ENCODE measurements around the gene KRT10. TPM values are rescaled to one million over a fixed set of nuclear protein-coding genes. Genes with fewer than 3 reads are reported as not detected.

The KRT10 gene
- total and polyA plus RNA-seq, 2 donors (not counting 1 experiment from before 2014, with no cell fraction given) = 14.7 to 32.9 TPM

DNA sequence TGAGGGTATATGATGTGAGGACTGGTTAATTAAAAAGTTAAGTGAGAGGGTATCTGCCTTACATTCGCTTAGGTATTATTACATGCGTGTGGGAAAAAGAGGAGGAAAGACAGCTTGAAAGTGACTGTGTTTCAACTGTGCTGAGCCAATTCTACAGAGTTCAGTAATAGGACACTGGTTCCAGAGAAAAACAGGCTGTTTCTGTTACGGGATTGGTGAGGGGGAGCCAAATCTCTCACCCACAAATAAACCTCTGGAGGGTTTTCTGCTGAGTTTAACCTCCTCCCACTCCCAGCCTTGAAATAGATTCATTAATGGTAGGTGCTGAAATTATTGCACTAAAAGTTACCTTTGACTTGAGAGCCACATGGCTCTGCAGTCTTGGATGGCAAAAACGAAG, 46.5 kb downstream of the KRT10 start:
- ATAC-seq (ENCODE audit: low read depth) = no peak
- Histone ChIP-seq H3K27me3 (replicated peaks in 1 of 4; ENCODE audit: control extremely low read depth in 1 of 4, control insufficient read depth in 3 of 4, insufficient read depth in 4 of 4, low read length in 3 of 4) (peaks cover 0 to 23% (median 12%) of the 10 kb centered on the region in 4 experiments), H3K4me3 (ENCODE audit: control extremely low read depth in 1 of 5, extremely low read depth in 1 of 5, insufficient read depth in 1 of 5, low read depth in 2 of 5, low read length in 4 of 5) (no peak overlapping the region), H3K36me3 (replicated peaks in 1 of 2; ENCODE audit: control extremely low read depth in 1 of 2, control insufficient read depth in 1 of 2, extremely low read depth in 1 of 2, insufficient read depth in 2 of 2, low read length in 1 of 2) (no peaks in the 10 kb centered on the region), H3K9me3 (ENCODE audit: control extremely low read depth in 1 of 3, control insufficient read depth in 2 of 3, insufficient read depth in 1 of 3, low read length in 2 of 3) (peaks cover 0 to 5% (median 0%) of the 10 kb centered on the region in 3 donors), H3K4me2 (replicated peaks; ENCODE audit: low read depth, low read length, poor library complexity, severe bottlenecking) (no peak overlapping the region), H3K4me1 (ENCODE audit: control insufficient read depth in 2 of 2, insufficient read depth in 2 of 2, low read length in 2 of 2) (peaks cover 5 to 7% of the 10 kb centered on the region in 2 donors), H4K20me1 (ENCODE audit: control insufficient read depth, insufficient read depth, low read length, poor library complexity, severe bottlenecking) (no peaks in the 10 kb centered on the region), H3K27ac (ENCODE audit: low read length in 2 of 2) (no peak overlapping the region), H2AFZ (ENCODE audit: insufficient read depth, low read depth, low read length, poor library complexity, severe bottlenecking) (no peak overlapping the region), H3K9ac (ENCODE audit: low read length) (no peak overlapping the region), H3K79me2 (ENCODE audit: control insufficient read depth, insufficient read depth, low read length) (no peaks in the 10 kb centered on the region)
- peaks cover 74% of the 10 kb centered on the region for H3K27me3 Mint-ChIP-seq
- DNase-seq = no peak
- H3K4me1 Mint-ChIP-seq = peaks cover 2% of the 10 kb centered on the region
- H3K27ac Mint-ChIP-seq = no peak overlapping the region
- POLR2A ChIA-PET = no interaction called here
- no peak for TF ChIP-seq EZH2 (IDR thresholded peaks at IDR 0.05; ENCODE audit: borderline replicate concordance, insufficient read depth, low read depth, low read length, poor library complexity, severe bottlenecking)
- TF ChIP-seq, protein P1, sequence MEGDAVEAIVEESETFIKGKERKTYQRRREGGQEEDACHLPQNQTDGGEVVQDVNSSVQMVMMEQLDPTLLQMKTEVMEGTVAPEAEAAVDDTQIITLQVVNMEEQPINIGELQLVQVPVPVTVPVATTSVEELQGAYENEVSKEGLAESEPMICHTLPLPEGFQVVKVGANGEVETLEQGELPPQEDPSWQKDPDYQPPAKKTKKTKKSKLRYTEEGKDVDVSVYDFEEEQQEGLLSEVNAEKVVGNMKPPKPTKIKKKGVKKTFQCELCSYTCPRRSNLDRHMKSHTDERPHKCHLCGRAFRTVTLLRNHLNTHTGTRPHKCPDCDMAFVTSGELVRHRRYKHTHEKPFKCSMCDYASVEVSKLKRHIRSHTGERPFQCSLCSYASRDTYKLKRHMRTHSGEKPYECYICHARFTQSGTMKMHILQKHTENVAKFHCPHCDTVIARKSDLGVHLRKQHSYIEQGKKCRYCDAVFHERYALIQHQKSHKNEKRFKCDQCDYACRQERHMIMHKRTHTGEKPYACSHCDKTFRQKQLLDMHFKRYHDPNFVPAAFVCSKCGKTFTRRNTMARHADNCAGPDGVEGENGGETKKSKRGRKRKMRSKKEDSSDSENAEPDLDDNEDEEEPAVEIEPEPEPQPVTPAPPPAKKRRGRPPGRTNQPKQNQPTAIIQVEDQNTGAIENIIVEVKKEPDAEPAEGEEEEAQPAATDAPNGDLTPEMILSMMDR (IDR thresholded peaks at IDR 0.05) = no peak
- CTCF ChIA-PET = no interaction called here
- intact Hi-C loops (cut with micrococcal nuclease) = no loop called here
- no peaks in the 10 kb centered on the region for H3K9me3 Mint-ChIP-seq (ENCODE audit: insufficient read depth)
- no peak overlapping the region for H3K4me3 Mint-ChIP-seq
- WGBS (ENCODE audit: insufficient coverage) = 94% methylated on average over 2 of the region's 4 CpGs

GRCh38 chr17:40772101-40772500, 50.3 kb downstream of the KRT10 start, which contains the start of gene KRT26:
TSS of gene KRT26 (minus strand) at chr17:40772201. CDS start at chr17:40772113, 88 bp downstream.
- Mint-ChIP-seq H3K4me1 (no peaks in the 10 kb centered on the region), H3K27me3 (peaks cover 50% of the 10 kb centered on the region), H3K9me3 (ENCODE audit: insufficient read depth) (no peaks in the 10 kb centered on the region), H3K27ac (no peak within 1 kb of the TSS), H3K4me3 (no peak within 1 kb of the TSS)
- no peaks in the 10 kb centered on the region for H3K36me3 ChIP-seq (replicated peaks in 1 of 2; ENCODE audit: control extremely low read depth in 1 of 2, control insufficient read depth in 1 of 2, extremely low read depth in 1 of 2, insufficient read depth in 2 of 2, low read length in 1 of 2)
- no peak within 1 kb of the TSS for H3K27ac ChIP-seq (ENCODE audit: low read length in 2 of 2)
- intact Hi-C loops (cut with micrococcal nuclease) = no loop called here
- H2AFZ ChIP-seq (ENCODE audit: insufficient read depth, low read depth, low read length, poor library complexity, severe bottlenecking) = no peak within 1 kb of the TSS
- H3K9ac ChIP-seq (ENCODE audit: low read length) = no peak within 1 kb of the TSS
- H3K9me3 ChIP-seq (ENCODE audit: control extremely low read depth in 1 of 3, control insufficient read depth in 2 of 3, insufficient read depth in 1 of 3, low read length in 2 of 3) = no peaks in the 10 kb centered on the region
- H3K4me2 ChIP-seq (replicated peaks; ENCODE audit: low read depth, low read length, poor library complexity, severe bottlenecking) = no peak within 1 kb of the TSS
- ChIA-PET CTCF (no interaction called here), POLR2A (no interaction called here)
- H3K4me3 ChIP-seq (ENCODE audit: control extremely low read depth in 1 of 5, extremely low read depth in 1 of 5, insufficient read depth in 1 of 5, low read depth in 2 of 5, low read length in 4 of 5) = no peak within 1 kb of the TSS
- H3K79me2 ChIP-seq (ENCODE audit: control insufficient read depth, insufficient read depth, low read length) = no peaks in the 10 kb centered on the region
- ATAC-seq (ENCODE audit: low read depth) (no peak), DNase-seq (no peak)
- no peaks in the 10 kb centered on the region for H4K20me1 ChIP-seq (ENCODE audit: control insufficient read depth, insufficient read depth, low read length, poor library complexity, severe bottlenecking)
- H3K4me1 ChIP-seq (ENCODE audit: control insufficient read depth in 2 of 2, insufficient read depth in 2 of 2, low read length in 2 of 2) = no peaks in the 10 kb centered on the region
- 86% methylated on average over 1 of the region's 3 CpGs for WGBS (ENCODE audit: insufficient coverage)
- H3K27me3 ChIP-seq (replicated peaks in 1 of 4; ENCODE audit: control extremely low read depth in 1 of 4, control insufficient read depth in 3 of 4, insufficient read depth in 4 of 4, low read length in 3 of 4) = peaks cover 0 to 9% (median 4%) of the 10 kb centered on the region in 4 experiments
- no peak for TF ChIP-seq EZH2 (IDR thresholded peaks at IDR 0.05; ENCODE audit: borderline replicate concordance, insufficient read depth, low read depth, low read length, poor library complexity, severe bottlenecking)
- TF ChIP-seq, protein P1 (IDR thresholded peaks at IDR 0.05) = no peak

Other genes starting within 250 kb of the KRT10 start
- 123 and 128 TPM in 2 replicates for gene SMARCE1, start 174.8 kb downstream of the KRT10 start, total RNA-seq
- gene SMARCE1, start 174.8 kb downstream of the KRT10 start, polyA plus RNA-seq = 19.9 and 27.7 TPM in 2 replicates
- not detected in 2 replicates for gene KRT222, start 157.4 kb downstream of the KRT10 start, total RNA-seq
- not detected in 2 replicates for gene KRT222, start 157.4 kb downstream of the KRT10 start, polyA plus RNA-seq
- gene KRT24, start 118.9 kb downstream of the KRT10 start, total RNA-seq = not detected in 2 replicates
- not detected in 2 replicates for gene KRT24, start 118.9 kb downstream of the KRT10 start, polyA plus RNA-seq
- not detected in 2 replicates for gene KRT25, start 67.3 kb downstream of the KRT10 start, total RNA-seq
- not detected in 2 replicates for gene KRT25, start 67.3 kb downstream of the KRT10 start, polyA plus RNA-seq
- not detected in 2 replicates for gene KRT26, start 50.4 kb downstream of the KRT10 start, total RNA-seq
- gene KRT26, start 50.4 kb downstream of the KRT10 start, polyA plus RNA-seq = not detected in 2 replicates
- not detected in 2 replicates for gene KRT27, start 40.1 kb downstream of the KRT10 start, total RNA-seq
- not detected in 2 replicates for gene KRT27, start 40.1 kb downstream of the KRT10 start, polyA plus RNA-seq
- not detected in 2 replicates for gene KRT28, start 22.7 kb downstream of the KRT10 start, total RNA-seq
- gene KRT28, start 22.7 kb downstream of the KRT10 start, polyA plus RNA-seq = not detected in 2 replicates
- not detected in 2 replicates for gene KRT12, start 44.6 kb upstream of the KRT10 start, total RNA-seq
- not detected in 2 replicates for gene KRT12, start 44.6 kb upstream of the KRT10 start, polyA plus RNA-seq
- gene KRT20, start 62.6 kb upstream of the KRT10 start, total RNA-seq = not detected in 2 replicates
- not detected in 2 replicates for gene KRT20, start 62.6 kb upstream of the KRT10 start, polyA plus RNA-seq
- not detected in 2 replicates for gene KRT23, start 115.0 kb upstream of the KRT10 start, total RNA-seq
- gene KRT23, start 115.0 kb upstream of the KRT10 start, polyA plus RNA-seq = 0.06 TPM in 1 of 2 replicates, not detected in the other
- not detected in 2 replicates for gene KRT39, start 144.3 kb upstream of the KRT10 start, total RNA-seq
- gene KRT39, start 144.3 kb upstream of the KRT10 start, polyA plus RNA-seq = not detected in 2 replicates
- gene KRT40, start 161.7 kb upstream of the KRT10 start, total RNA-seq = not detected in 2 replicates
- not detected in 2 replicates for gene KRT40, start 161.7 kb upstream of the KRT10 start, polyA plus RNA-seq
- gene KRTAP3-3, start 171.6 kb upstream of the KRT10 start, total RNA-seq = not detected in 2 replicates
- gene KRTAP3-3, start 171.6 kb upstream of the KRT10 start, polyA plus RNA-seq = not detected in 2 replicates
- not detected in 2 replicates for gene KRTAP3-2, start 177.3 kb upstream of the KRT10 start, total RNA-seq
- gene KRTAP3-2, start 177.3 kb upstream of the KRT10 start, polyA plus RNA-seq = not detected in 2 replicates
- not detected in 2 replicates for gene KRTAP3-1, start 186.5 kb upstream of the KRT10 start, total RNA-seq
- gene KRTAP3-1, start 186.5 kb upstream of the KRT10 start, polyA plus RNA-seq = not detected in 2 replicates
- not detected in 2 replicates for gene KRTAP1-5, start 204.6 kb upstream of the KRT10 start, total RNA-seq
- not detected in 2 replicates for gene KRTAP1-5, start 204.6 kb upstream of the KRT10 start, polyA plus RNA-seq
- not detected in 2 replicates for gene KRTAP1-4, start 207.6 kb upstream of the KRT10 start, total RNA-seq
- not detected in 2 replicates for gene KRTAP1-4, start 207.6 kb upstream of the KRT10 start, polyA plus RNA-seq
- not detected in 2 replicates for gene KRTAP1-3, start 212.3 kb upstream of the KRT10 start, total RNA-seq
- not detected in 2 replicates for gene KRTAP1-3, start 212.3 kb upstream of the KRT10 start, polyA plus RNA-seq
- not detected in 2 replicates for gene KRTAP1-1, start 218.8 kb upstream of the KRT10 start, total RNA-seq
- gene KRTAP1-1, start 218.8 kb upstream of the KRT10 start, polyA plus RNA-seq = not detected in 2 replicates
- gene KRTAP2-1, start 224.7 kb upstream of the KRT10 start, total RNA-seq = not detected in 2 replicates
- not detected in 2 replicates for gene KRTAP2-1, start 224.7 kb upstream of the KRT10 start, polyA plus RNA-seq
- not detected in 2 replicates for gene KRTAP2-2, start 232.6 kb upstream of the KRT10 start, total RNA-seq
- gene KRTAP2-2, start 232.6 kb upstream of the KRT10 start, polyA plus RNA-seq = not detected in 2 replicates
- not detected in 2 replicates for gene KRTAP2-3, start 237.5 kb upstream of the KRT10 start, total RNA-seq
- gene KRTAP2-3, start 237.5 kb upstream of the KRT10 start, polyA plus RNA-seq = not detected in 2 replicates
- not detected in 2 replicates for gene KRTAP2-4, start 243.3 kb upstream of the KRT10 start, total RNA-seq
- gene KRTAP2-4, start 243.3 kb upstream of the KRT10 start, polyA plus RNA-seq = not detected in 2 replicates

Measured in B cell (primary cell).